H1 (cell line): ENCODE data around the gene FRRS1L.

Source experiments
- EZH2 ChIP-seq: fragments of 200-600 bp; sonication (generic); IDR thresholded peaks from 2 replicates; pipeline ENCODE4 v1.7.1; 2012; ENCODE audit warnings: low read depth, mild to moderate bottlenecking, moderate library complexity, low read length, inconsistent platforms; ENCODE audit not compliant: severe bottlenecking
- RXRA ChIP-seq: IDR thresholded peaks from 2 replicates; pipeline ENCODE4 v1.6.1; 2011; ENCODE audit warnings: low read depth, mild to moderate bottlenecking, low read length, moderate library complexity; ENCODE audit not compliant: insufficient read depth
- TF ChIP-seq, protein P1 (sequence below), 3 experiments: IDR thresholded peaks; 1 replicate in 2 of 3; 2 replicates in 1 of 3; pipeline versions ENCODE4 v1.5.1 to v1.6.1; 2011; ENCODE audit warnings: low read length in 3 of 3, mild to moderate bottlenecking in 3 of 3, inconsistent platforms in 2 of 3, low read depth in 1 of 3, moderate library complexity in 1 of 3; ENCODE audit not compliant: insufficient read depth in 1 of 3; ENCODE audit errors: control extremely low read depth in 1 of 3

DNA sequence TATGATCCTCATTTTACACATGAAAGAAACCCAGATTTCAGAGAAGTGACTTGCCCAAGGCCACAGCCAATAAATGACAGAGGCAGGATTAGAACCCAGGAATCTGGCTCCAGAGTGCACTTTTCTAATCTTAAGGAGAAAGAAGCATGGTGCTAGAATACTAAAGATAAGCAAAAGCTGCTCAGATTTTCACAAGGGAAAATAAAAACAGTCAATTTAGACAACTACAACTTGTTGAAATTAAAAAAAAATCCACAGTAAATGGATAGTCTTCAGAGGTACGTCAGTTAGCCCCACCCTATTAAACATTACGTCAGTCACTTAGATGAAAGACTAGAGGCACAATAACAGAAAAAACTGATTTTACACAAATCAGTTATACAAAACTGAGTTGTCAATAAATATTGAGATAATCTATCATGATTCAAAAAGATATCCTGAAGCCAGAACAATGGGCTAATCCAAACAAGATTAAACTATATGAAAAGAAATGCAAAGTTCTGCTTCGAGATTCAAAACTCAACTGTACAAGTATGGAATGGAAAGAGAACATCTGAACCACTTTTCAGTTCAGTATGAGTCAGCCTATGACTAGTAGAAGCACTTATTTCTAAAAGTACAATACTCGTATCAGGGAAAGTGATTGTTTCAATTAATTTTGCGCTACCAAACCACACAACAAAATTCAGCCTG, 56.6 kb downstream of the FRRS1L start:
- TF ChIP-seq EZH2 = no peak
- TF ChIP-seq, protein P1, sequence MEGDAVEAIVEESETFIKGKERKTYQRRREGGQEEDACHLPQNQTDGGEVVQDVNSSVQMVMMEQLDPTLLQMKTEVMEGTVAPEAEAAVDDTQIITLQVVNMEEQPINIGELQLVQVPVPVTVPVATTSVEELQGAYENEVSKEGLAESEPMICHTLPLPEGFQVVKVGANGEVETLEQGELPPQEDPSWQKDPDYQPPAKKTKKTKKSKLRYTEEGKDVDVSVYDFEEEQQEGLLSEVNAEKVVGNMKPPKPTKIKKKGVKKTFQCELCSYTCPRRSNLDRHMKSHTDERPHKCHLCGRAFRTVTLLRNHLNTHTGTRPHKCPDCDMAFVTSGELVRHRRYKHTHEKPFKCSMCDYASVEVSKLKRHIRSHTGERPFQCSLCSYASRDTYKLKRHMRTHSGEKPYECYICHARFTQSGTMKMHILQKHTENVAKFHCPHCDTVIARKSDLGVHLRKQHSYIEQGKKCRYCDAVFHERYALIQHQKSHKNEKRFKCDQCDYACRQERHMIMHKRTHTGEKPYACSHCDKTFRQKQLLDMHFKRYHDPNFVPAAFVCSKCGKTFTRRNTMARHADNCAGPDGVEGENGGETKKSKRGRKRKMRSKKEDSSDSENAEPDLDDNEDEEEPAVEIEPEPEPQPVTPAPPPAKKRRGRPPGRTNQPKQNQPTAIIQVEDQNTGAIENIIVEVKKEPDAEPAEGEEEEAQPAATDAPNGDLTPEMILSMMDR (IDR thresholded peaks at IDR 0.05; ENCODE audit: control extremely low read depth in 1 of 3, insufficient read depth in 1 of 3, low read depth in 1 of 3, low read length in 3 of 3) = no peak
- TF ChIP-seq RXRA = no peak
